Activated gamma-delta T cell treated with anti-CD3 and anti-CD28 coated beads, Interleukin-2, amount 50 U/mL, for 16 hours (primary cell): Measurements from ENCODE around the gene SUPT4H1.

Experiments
- DNase-seq: peaks from one replicate; pipeline ENCODE4 v3.0.0-alpha.2; 2020; ENCODE audit warnings: low read depth

Gene SUPT4H1

DNA sequence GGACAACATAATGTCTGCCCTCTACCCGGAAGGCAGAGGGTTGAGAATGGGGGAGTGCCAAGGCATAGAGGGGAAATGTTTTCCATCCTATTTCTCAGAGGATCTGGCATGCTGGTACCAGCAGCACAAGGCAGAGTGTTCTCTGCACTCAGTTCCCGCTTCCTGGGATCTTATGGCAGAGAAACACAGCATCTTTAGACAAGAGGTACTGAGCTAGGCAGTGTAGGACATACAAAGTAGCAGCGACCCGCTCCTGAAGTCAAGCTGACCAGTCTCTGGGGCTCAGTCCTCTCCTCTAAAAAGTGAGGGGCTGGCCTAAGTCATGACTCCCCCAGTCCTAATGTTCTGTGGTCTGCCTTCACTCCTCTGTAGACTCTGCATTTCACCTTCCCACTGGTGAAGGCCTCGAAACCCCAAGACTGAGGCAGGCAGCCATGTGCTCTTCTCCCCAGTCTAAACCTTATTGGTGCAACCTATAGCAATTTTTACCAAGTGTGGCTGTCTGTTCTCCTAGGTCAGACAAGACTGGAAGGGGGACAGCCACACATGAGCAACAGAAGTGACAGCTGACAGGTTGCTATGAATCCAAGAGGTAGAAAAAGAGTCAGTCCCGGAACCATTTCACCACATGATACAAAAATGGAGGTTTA, 12.1 kb downstream of the SUPT4H1 start:
- DNase-seq, result no peak

- DNase-seq, result no peak
Observed at GRCh38 chr17:58338841-58339754, 12.9 kb downstream of the SUPT4H1 start.

- no peak for DNase-seq
Observed at GRCh38 chr17:58338454-58338840, 13.6 kb downstream of the SUPT4H1 start.

GRCh38 chr17:58337600-58338453, 14.2 kb downstream of the SUPT4H1 start:
- DNase-seq, result peak; percentile 87

DNA sequence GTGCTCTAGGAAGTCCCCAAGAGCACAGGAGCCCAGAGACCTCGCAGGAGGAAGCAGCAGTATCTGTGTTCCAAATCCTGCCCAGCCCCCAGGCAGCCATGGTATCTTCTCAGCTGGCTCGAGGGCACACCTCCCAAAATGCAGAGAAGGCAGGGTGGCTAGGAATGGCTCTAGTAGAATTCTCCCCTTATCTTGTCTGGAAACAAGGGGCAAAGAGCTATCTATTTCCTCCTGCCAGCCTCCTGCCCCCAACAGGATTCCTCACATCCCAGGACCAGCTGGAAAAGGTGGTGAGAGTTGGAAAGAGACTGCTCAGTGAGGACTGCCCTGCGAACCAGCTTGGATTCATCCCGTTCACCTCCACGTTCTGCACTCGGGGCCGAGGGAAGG, 14.8 kb downstream of the SUPT4H1 start:
- no peak for DNase-seq

- no peak for DNase-seq
Observed at GRCh38 chr17:58336456-58337209, 15.4 kb downstream of the SUPT4H1 start.

DNA sequence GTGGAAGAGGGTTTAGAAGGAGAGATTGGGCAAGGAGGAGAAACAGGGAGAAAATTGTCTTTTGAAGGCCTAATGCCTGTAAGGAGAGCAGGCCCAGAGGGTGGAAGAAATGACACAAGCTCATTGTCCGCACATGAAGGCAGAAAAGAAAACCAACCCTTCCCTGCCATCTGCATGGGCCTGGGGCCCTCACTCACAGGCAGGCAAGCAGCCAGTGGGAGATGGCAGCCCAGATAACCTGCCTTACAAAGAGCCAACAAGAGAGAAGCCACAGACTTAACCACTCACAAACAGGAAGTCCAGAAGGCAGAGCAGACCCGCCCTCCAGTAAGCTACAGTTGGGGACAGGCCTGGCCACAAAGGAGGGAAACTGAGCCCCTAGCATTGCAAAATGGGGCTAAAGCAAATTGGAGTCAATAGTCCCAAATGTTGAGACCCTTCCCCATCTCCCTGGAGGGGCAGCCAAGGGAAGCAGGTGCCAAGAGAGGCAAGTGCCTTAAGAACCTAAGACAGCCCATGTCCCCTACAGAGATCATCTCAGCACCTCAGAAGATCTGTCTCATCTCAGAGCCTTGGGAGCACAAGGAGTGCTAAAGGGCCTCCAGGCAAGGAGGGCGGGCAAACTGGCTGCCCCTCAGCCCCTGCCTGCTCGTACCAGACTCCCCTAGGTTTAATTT, 16.1 kb downstream of the SUPT4H1 start:
- no peak for DNase-seq

GRCh38 chr17:58335061-58335731, 16.8 kb downstream of the SUPT4H1 start:
- DNase-seq, result no peak

GRCh38 chr17:58334661-58335060, 17.3 kb downstream of the SUPT4H1 start:
- DNase-seq, result no peak

DNA sequence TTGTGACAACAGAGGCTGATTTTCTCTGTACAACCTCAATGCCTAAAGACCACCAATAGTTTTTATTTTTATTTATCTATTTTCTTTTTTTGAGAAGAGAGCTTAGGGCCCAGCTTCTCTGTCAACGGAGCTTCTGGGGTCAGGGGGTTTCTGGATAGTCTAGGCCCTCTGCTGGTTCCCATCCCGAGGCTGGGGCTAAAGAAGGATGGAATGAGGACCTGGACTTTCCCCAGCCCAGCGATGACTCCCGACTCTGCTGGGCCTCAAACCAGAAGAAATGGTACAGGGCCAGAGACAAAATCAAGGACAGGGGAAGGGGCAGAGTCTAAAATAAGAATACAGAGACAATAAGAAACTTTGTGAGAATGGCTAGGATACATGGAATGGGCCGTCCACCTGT, 17.7 kb downstream of the SUPT4H1 start:
- DNase-seq, result no peak

GRCh38 chr17:58333736-58334207, 18.2 kb downstream of the SUPT4H1 start:
- DNase-seq, result no peak

DNA sequence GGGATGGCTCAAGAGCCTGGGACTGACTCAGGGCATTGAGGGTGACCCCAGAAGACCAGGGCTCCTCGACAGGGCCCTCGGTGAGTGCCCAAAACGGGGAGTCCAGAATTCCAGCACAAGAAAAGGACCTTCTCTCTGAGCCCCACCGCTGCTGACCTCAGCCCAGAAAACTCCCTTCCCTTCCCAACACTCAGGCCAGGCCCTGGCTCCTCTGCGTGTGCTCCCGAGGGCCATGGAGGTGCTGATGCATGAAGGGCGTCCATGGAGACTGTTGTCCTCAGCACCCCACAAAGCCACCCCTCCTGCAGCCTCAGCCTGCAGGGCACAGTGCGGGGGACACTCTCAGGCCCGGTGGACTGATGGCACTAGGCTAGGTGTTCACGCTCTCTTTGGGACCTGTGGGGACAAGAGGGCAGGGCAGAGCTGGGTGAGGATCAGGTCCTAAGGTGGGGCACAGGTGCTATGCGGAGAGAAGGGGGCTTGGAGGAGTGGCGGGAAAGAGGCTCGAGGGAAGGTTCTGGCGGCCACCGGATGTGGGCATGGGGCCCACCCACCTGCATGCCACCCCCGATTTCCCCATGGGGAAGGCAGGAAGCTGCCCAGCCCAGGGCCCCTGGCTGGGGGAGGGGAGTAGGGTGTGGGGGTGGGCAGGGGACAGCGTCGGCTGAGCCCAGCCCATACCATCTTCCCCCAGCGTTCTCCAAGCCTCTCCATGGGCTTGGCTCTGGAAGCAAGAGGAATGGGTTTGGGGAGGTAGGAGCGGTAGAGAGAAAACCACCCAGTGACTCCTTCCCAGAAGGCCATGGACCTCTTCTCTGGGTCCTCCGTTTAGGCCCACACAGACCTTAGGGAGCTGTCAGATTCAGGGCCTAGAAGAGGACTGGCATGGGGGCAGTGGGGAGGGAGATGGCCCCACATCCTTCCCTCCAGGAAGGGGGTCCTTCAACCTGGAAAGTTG, 18.9 kb downstream of the SUPT4H1 start:
- DNase-seq, result no peak

DNA sequence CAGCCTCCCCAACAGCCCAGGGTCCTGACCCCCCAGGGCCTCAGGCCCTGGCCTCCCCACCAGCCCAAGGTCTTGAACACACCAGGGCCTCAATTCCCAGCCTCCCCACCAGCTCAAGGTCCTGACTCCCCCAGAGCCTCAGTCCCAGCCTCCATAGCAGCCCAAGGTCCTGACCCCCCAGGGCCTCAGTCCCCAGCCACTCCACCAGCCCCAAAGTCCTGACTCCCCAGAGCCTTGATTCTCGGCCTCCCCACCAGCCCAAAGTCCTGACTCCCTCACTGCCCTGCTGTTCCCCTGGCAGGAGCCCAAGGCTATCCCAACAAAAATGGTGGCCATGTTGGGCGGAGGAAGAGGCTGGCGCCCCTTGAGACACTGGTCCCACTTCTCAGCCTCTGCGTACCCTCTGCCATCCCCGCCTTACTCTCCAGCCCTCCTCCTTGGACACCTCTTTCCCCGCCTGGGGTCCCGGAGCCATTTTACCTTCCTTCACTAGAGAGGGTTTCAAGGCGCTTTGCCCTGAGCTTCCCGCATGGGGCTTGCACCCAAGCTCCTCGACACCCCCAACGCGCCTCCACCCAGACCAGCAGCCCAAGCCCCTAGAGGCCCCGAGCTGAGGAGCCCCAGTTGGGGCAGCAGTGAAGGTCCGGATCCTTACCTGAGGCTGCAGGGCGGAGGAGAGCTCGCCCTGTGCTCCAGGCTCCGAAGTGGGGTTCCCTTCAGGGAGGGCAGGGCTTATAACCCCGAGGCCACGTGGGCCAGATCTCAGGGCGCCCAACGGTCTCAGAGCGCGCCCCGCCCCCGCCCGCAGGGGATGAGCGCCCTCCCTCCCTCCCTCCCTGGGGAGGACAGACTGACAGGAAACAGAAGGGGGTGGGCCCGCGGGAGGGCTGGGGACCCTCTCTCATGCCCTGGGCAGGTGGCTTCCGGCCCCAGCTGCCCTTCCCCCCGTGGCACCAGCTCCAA, 19.9 kb downstream of the SUPT4H1 start:
- peak; percentile 85 for DNase-seq

DNA sequence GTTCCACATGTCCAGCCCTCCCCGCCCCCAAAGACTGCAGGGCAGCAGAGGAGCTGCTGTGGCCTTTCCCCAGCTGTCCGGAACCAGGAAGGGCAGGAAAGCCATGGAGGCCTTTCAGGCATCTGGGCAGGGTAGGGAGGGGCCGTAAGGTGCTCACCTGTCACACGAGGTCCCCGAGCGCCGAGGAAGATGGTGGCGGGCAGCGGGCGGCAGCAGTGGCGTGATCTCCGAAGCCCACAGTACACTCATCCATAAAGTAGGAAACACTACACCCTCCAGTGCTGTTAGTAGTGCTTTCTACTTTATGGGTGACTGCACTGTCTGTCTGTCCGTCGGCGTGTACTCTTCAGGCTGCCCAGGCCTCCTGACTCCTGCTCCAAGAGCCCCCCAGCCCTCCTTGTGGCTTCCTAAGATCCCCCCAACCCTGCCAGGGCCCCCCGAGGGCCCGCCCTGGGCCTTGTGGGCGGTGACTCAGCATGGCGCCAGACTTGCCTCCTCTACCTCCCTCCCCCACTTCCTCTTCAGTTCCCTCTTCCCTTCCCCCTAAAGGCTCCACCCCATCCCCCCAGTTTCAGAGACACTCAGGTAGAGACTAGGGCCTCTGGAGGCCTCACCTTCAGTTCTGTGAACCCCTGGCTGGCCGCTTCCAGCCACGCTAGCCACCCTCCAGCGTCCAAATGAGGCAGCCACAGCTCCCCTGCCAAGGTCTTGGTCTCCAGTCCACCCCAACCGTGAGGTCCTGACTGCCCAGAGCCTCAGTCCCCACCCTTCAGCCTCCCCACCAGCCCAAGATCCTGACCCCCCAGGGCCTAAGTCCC, 20.8 kb downstream of the SUPT4H1 start:
- DNase-seq, result peak; percentile 73

DNA sequence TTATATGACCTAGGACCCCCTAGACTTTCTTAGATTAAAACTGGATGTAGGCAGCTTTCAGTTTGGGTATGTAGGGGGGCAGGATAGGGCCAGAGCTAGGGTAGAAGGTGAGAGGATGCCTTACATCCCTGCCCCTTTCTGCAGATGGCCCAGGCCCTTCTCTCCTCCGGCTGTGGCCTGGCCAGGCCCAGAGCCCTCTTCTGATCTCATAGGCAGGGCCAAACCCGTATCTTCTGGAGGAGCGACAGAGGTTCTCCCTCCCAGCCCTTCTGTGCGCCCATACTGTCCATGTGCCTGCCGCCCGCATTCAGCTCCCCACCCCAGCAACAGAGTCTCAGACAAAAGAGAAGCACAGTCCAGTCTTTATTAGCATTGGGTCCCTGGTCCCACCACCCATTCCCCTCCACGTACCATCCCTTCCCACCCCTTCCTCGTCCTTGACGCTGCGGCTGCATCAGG, 21.4 kb downstream of the SUPT4H1 start:
- no peak for DNase-seq

DNA sequence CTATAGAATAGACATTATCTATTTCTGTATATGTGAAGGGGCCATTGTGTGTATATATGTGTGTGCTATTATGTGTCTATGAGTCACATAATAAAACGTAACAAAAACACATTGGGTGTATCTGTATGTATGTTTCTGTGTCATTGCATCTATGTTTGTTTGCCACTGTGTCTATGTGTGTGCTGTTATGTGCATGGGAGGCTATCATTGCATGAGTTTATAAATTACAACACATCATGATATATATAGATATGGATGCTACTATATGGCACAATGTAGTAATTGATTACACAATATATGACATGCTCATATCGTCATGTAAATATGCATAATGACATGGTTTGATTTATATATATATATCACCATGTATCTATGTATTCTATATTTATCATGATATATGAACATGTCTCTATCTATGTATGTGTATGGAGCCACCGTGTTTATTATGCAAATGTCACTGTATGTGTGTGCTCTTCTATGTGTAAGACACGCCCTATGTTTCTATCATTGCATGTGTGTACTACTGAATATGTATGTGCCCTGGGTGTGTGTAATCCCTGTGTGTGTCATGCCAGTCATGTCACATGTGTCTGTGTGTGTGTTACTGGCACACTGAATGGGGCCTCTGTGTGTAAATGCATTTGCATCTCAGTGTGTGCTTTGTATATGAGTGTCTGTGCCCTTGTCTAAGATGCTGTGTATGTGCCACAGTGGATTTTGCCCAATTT, 22.0 kb downstream of the SUPT4H1 start:
- DNase-seq, result no peak
